Astrocyte (in vitro differentiated cells and primary cell): ENCODE measurements around the gene MYO3B. TPM values are rescaled to one million over a fixed set of nuclear protein-coding genes. Genes with fewer than 3 reads are reported as not detected.
A peak's percentile ranks its signal among the peaks of the same experiment; 100 is the strongest.

Experiments
- DNase-seq: peaks from one replicate; pipeline ENCODE4 v3.0.0-alpha.2; 2010; ENCODE audit warnings: low read depth
- FAIRE-seq: peaks from 2 replicates; lab custom pipeline; 2011; peaks lifted over from hg19 to GRCh38; lab: Jason Lieb, UNC
- H2AFZ ChIP-seq: 2 replicates; pipeline ENCODE4 v1.6.0; 2012; ENCODE audit warnings: low read depth, low read length, inconsistent platforms
- H3K27ac ChIP-seq: 2 replicates; pipeline ENCODE4 v1.5.1; 2011; ENCODE audit warnings: low read depth, low read length, inconsistent platforms
- H3K27me3 ChIP-seq: 2 replicates; pipeline ENCODE4 v1.6.0; 2011; ENCODE audit warnings: low read length, inconsistent platforms; ENCODE audit not compliant: insufficient read depth
- H3K36me3 ChIP-seq: 2 replicates; pipeline ENCODE4 v1.5.1; 2011; ENCODE audit warnings: low read length, inconsistent platforms; ENCODE audit not compliant: insufficient read depth
- H3K4me1 ChIP-seq: 2 replicates; pipeline ENCODE4 v1.5.1; 2011; ENCODE audit warnings: low read length, inconsistent platforms; ENCODE audit not compliant: insufficient read depth
- H3K4me2 ChIP-seq: 2 replicates; pipeline ENCODE4 v1.6.0; 2012; ENCODE audit warnings: low read length, inconsistent platforms
- H3K4me3 ChIP-seq: 2 replicates; pipeline ENCODE4 v1.5.1; 2011; ENCODE audit warnings: low read depth, mild to moderate bottlenecking, low read length, inconsistent platforms; ENCODE audit not compliant: insufficient read depth
- H3K79me2 ChIP-seq: 2 replicates; pipeline ENCODE4 v1.6.0; 2012; ENCODE audit warnings: mild to moderate bottlenecking, low read length, inconsistent platforms; ENCODE audit not compliant: insufficient read depth
- H3K9ac ChIP-seq: 2 replicates; pipeline ENCODE4 v1.6.0; 2012; ENCODE audit warnings: mild to moderate bottlenecking, low read length, inconsistent platforms
- H3K9me3 ChIP-seq: 2 replicates; pipeline ENCODE4 v1.5.1; 2012; ENCODE audit warnings: low read depth, mild to moderate bottlenecking, low read length, inconsistent platforms; ENCODE audit not compliant: insufficient read depth
- H4K20me1 ChIP-seq: 2 replicates; pipeline ENCODE4 v1.6.0; 2012; ENCODE audit warnings: low read length, inconsistent platforms; ENCODE audit not compliant: insufficient read depth
- H3K27ac Mint-ChIP-seq: one replicate; pipeline ENCODE4 v1.8.0; 2021; ENCODE audit warnings: mild to moderate bottlenecking, mixed read lengths; ENCODE audit not compliant: unreplicated experiment
- H3K27me3 Mint-ChIP-seq: one replicate; pipeline ENCODE4 v1.8.0; 2021; ENCODE audit warnings: low read depth, mixed read lengths; ENCODE audit not compliant: unreplicated experiment
- H3K36me3 Mint-ChIP-seq: one replicate; pipeline ENCODE4 v1.8.0; 2021; ENCODE audit warnings: low read depth, mixed read lengths; ENCODE audit not compliant: unreplicated experiment
- H3K4me1 Mint-ChIP-seq: one replicate; pipeline ENCODE4 v1.8.0; 2021; ENCODE audit warnings: low read depth, mixed read lengths; ENCODE audit not compliant: unreplicated experiment
- H3K4me3 Mint-ChIP-seq: one replicate; pipeline ENCODE4 v1.8.0; 2021; ENCODE audit warnings: mild to moderate bottlenecking, moderate library complexity, mixed read lengths; ENCODE audit not compliant: unreplicated experiment
- H3K9me3 Mint-ChIP-seq: one replicate; pipeline ENCODE4 v1.8.0; 2021; ENCODE audit warnings: mild to moderate bottlenecking, mixed read lengths; ENCODE audit not compliant: unreplicated experiment
- EZH2 ChIP-seq: IDR thresholded peaks from 2 replicates; pipeline ENCODE4 v1.6.1; 2012; ENCODE audit warnings: mild to moderate bottlenecking, low read length, inconsistent platforms; ENCODE audit not compliant: insufficient read depth
- total RNA-seq: library from RNA; stranded (reverse); gene quantifications from 2 replicates; pipeline ENCODE4 v1.2.1, GENCODE V29; 2021
- TF ChIP-seq, protein P1 (sequence below): IDR thresholded peaks from 2 replicates; pipeline ENCODE4 v1.5.1; 2011; ENCODE audit warnings: low read depth, mild to moderate bottlenecking, inconsistent platforms, low read length, moderate library complexity; ENCODE audit not compliant: insufficient read depth

The MYO3B gene
- total RNA-seq, 1 donor from 2014 or later = not detected

GRCh38 chr2:170503971-170504809 lies 326.2 kb downstream of the MYO3B start:
- H3K9me3 Mint-ChIP-seq = no peaks in the 10 kb centered on the region
- no peaks in the 10 kb centered on the region for H3K36me3 ChIP-seq
- H3K4me2 ChIP-seq = peak overlapping the region; percentile 28
- TF ChIP-seq EZH2 = no peak
- TF ChIP-seq, protein P1, sequence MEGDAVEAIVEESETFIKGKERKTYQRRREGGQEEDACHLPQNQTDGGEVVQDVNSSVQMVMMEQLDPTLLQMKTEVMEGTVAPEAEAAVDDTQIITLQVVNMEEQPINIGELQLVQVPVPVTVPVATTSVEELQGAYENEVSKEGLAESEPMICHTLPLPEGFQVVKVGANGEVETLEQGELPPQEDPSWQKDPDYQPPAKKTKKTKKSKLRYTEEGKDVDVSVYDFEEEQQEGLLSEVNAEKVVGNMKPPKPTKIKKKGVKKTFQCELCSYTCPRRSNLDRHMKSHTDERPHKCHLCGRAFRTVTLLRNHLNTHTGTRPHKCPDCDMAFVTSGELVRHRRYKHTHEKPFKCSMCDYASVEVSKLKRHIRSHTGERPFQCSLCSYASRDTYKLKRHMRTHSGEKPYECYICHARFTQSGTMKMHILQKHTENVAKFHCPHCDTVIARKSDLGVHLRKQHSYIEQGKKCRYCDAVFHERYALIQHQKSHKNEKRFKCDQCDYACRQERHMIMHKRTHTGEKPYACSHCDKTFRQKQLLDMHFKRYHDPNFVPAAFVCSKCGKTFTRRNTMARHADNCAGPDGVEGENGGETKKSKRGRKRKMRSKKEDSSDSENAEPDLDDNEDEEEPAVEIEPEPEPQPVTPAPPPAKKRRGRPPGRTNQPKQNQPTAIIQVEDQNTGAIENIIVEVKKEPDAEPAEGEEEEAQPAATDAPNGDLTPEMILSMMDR = no peak
- no peaks in the 10 kb centered on the region for H3K79me2 ChIP-seq
- H3K9me3 ChIP-seq = no peaks in the 10 kb centered on the region
- H3K27ac Mint-ChIP-seq = no peak overlapping the region
- H3K9ac ChIP-seq = no peak overlapping the region
- H3K27me3 Mint-ChIP-seq = peaks cover 28% of the 10 kb centered on the region
- no peaks in the 10 kb centered on the region for H3K36me3 Mint-ChIP-seq
- no peak overlapping the region for H3K4me3 Mint-ChIP-seq
- peaks cover 9% of the 10 kb centered on the region for H3K27me3 ChIP-seq
- H3K4me1 Mint-ChIP-seq = peaks cover 11% of the 10 kb centered on the region
- no peak overlapping the region for H3K27ac ChIP-seq
- no peaks in the 10 kb centered on the region for H4K20me1 ChIP-seq
- H2AFZ ChIP-seq = no peak overlapping the region
- no peak for DNase-seq
- H3K4me1 ChIP-seq = peaks cover 12% of the 10 kb centered on the region
- H3K4me3 ChIP-seq = no peak overlapping the region
- FAIRE-seq = no peak

GRCh38 chr2:170504810-170505145 lies 326.8 kb downstream of the MYO3B start:
- no peak for DNase-seq
- Histone ChIP-seq H3K4me3 (no peak overlapping the region), H4K20me1 (no peaks in the 10 kb centered on the region), H3K27ac (no peak overlapping the region), H2AFZ (no peak overlapping the region), H3K9me3 (no peaks in the 10 kb centered on the region), H3K4me2 (peak overlapping the region; percentile 5), H3K79me2 (no peaks in the 10 kb centered on the region), H3K27me3 (peaks cover 7% of the 10 kb centered on the region), H3K9ac (no peak overlapping the region), H3K4me1 (peaks cover 12% of the 10 kb centered on the region), H3K36me3 (no peaks in the 10 kb centered on the region)
- Mint-ChIP-seq H3K4me1 (peaks cover 11% of the 10 kb centered on the region), H3K9me3 (no peaks in the 10 kb centered on the region), H3K36me3 (no peaks in the 10 kb centered on the region), H3K4me3 (no peak overlapping the region), H3K27me3 (peaks cover 28% of the 10 kb centered on the region), H3K27ac (no peak overlapping the region)
- FAIRE-seq = no peak
- TF ChIP-seq, protein P1 = no peak
- no peak for TF ChIP-seq EZH2
